GM18517 (cell line): ENCODE measurements around the gene CBFA2T2.
"Not testable (repeated sequence)": the region's sequence is repeated elsewhere in the genome, so short reads cannot be mapped to it uniquely, and the experiment has no call there.

ENCODE experiments used
- ATAC-seq: cut with Tn5 transposase; IDR thresholded peaks from one replicate; pipeline ENCODE4 v1.9.1; 2021; ENCODE audit warnings: mild to moderate bottlenecking, moderate library complexity; ENCODE audit not compliant: unreplicated experiment

The CBFA2T2 gene

GRCh38 chr20:33612001-33612400 lies 122.1 kb downstream of the CBFA2T2 start:
- ATAC-seq: no peak

- ATAC-seq: no peak
Observed at GRCh38 chr20:33621717-33622400, 132.0 kb downstream of the CBFA2T2 start.

GRCh38 chr20:33622705-33623365 lies 132.9 kb downstream of the CBFA2T2 start:
- ATAC-seq: no peak

- no peak for ATAC-seq
Observed at GRCh38 chr20:33624399-33624798, 134.5 kb downstream of the CBFA2T2 start.

- no peak for ATAC-seq
Observed at GRCh38 chr20:33626190-33626589, 136.3 kb downstream of the CBFA2T2 start.

- no peak for ATAC-seq
Observed at GRCh38 chr20:33627577-33628216, 137.8 kb downstream of the CBFA2T2 start.

- ATAC-seq: no peak
Observed at GRCh38 chr20:33629533-33629932, 139.6 kb downstream of the CBFA2T2 start.

GRCh38 chr20:33629979-33630378 lies 140.1 kb downstream of the CBFA2T2 start:
- no peak for ATAC-seq

GRCh38 chr20:33630507-33630906 lies 140.6 kb downstream of the CBFA2T2 start:
- no peak for ATAC-seq

GRCh38 chr20:33631910-33632309 lies 142.0 kb downstream of the CBFA2T2 start:
- ATAC-seq: not testable (repeated sequence)

- ATAC-seq: no peak
Observed at GRCh38 chr20:33635341-33635740, 145.4 kb downstream of the CBFA2T2 start.

GRCh38 chr20:33636776-33637175 lies 146.9 kb downstream of the CBFA2T2 start:
- ATAC-seq: no peak

- no peak for ATAC-seq
Observed at GRCh38 chr20:33640287-33640686, 150.4 kb downstream of the CBFA2T2 start.

- ATAC-seq: no peak
Observed at GRCh38 chr20:33644313-33645071, 154.6 kb downstream of the CBFA2T2 start.

- ATAC-seq: no peak
Observed at GRCh38 chr20:33645072-33645358, 155.1 kb downstream of the CBFA2T2 start.

- ATAC-seq: no peak
Observed at GRCh38 chr20:33645396-33645795, 155.5 kb downstream of the CBFA2T2 start.

- no peak for ATAC-seq
Observed at GRCh38 chr20:33646191-33646590, 156.3 kb downstream of the CBFA2T2 start.

- ATAC-seq: not testable (repeated sequence)
Observed at GRCh38 chr20:33646959-33647602, 157.2 kb downstream of the CBFA2T2 start.

- ATAC-seq: no peak
Observed at GRCh38 chr20:33647603-33648395, 157.9 kb downstream of the CBFA2T2 start.

- ATAC-seq: no peak
Observed at GRCh38 chr20:33648396-33649004, 158.6 kb downstream of the CBFA2T2 start.
